ENCODE data around the gene LAMB3. TPM values are rescaled to one million over a fixed set of nuclear protein-coding genes. Genes with fewer than 3 reads are reported as not detected.
A peak's percentile ranks its signal among the peaks of the same experiment; 100 is the strongest.

The LAMB3 gene
- total RNA-seq, 1 experiment from 2014 or later: 473 TPM

- Histone ChIP-seq H3K4me1 (ENCODE audit: insufficient read depth, low read length) (no peaks in the 10 kb centered on the region), H3K79me2 (ENCODE audit: low read length) (no peaks in the 10 kb centered on the region; the same call in 1 of the 2 replicates), H3K9ac (ENCODE audit: low read length) (no peak overlapping the region), H3K9me2 (replicated peaks; ENCODE audit: low read length) (no peaks in the 10 kb centered on the region), H4K20me1 (ENCODE audit: low read length) (peaks cover 63% of the 10 kb centered on the region), H2AFZ (ENCODE audit: low read length) (no peak overlapping the region), H3K36me3 (ENCODE audit: low read depth, low read length) (peaks cover 98% of the 10 kb centered on the region), H3K9me3 (ENCODE audit: low read length) (no peaks in the 10 kb centered on the region), H3K4me3 (ENCODE audit: low read length) (no peak overlapping the region), H3K27me3 (ENCODE audit: low read length) (no peaks in the 10 kb centered on the region), H3K4me2 (ENCODE audit: low read length) (no peak overlapping the region), H3F3A (ENCODE audit: low read length, unreplicated experiment) (peaks cover 16% of the 10 kb centered on the region), H3K27ac (ENCODE audit: low read length) (no peak overlapping the region)
- POLR2A ChIA-PET (ENCODE audit: unreplicated experiment): no interaction called here
- TF ChIP-seq EZH2phosphoT487 (IDR thresholded peaks at IDR 0.05; ENCODE audit: borderline replicate concordance, low read length): no peak
- ATAC-seq (no peak), DNase-seq (no peak)
- intact Hi-C loops (cut with micrococcal nuclease): loop anchor here (5.0 kb wide), 1 partner anchor 122 kb away; no protein-coding TSS in a partner anchor
- BruUV-seq (replicated peaks): no TSS peak
- CTCF ChIA-PET: interaction anchor here (1.2 kb wide), 1 partner anchor 34 kb away, joined by 3 read pairs; no protein-coding TSS in a partner anchor
Observed at GRCh38 chr1:209624558-209625549, 27.4 kb downstream of the LAMB3 start.

- Histone ChIP-seq H3K4me1 (ENCODE audit: insufficient read depth, low read length) (no peaks in the 10 kb centered on the region), H3K27ac (ENCODE audit: low read length) (no peak overlapping the region), H2AFZ (ENCODE audit: low read length) (no peak overlapping the region), H3F3A (ENCODE audit: low read length, unreplicated experiment) (peaks cover 13% of the 10 kb centered on the region), H4K20me1 (ENCODE audit: low read length) (peaks cover 61% of the 10 kb centered on the region), H3K79me2 (ENCODE audit: low read length) (no peaks in the 10 kb centered on the region; the same call in 1 of the 2 replicates), H3K27me3 (ENCODE audit: low read length) (no peaks in the 10 kb centered on the region), H3K9ac (ENCODE audit: low read length) (no peak overlapping the region), H3K36me3 (ENCODE audit: low read depth, low read length) (peaks cover 100% of the 10 kb centered on the region), H3K9me3 (ENCODE audit: low read length) (no peaks in the 10 kb centered on the region), H3K9me2 (replicated peaks; ENCODE audit: low read length) (no peaks in the 10 kb centered on the region), H3K4me3 (ENCODE audit: low read length) (no peak overlapping the region), H3K4me2 (ENCODE audit: low read length) (no peak overlapping the region)
- ChIA-PET CTCF (interaction anchor here (1.2 kb wide), 1 partner anchor 32 kb away, joined by 3 read pairs; no protein-coding TSS in a partner anchor), POLR2A (ENCODE audit: unreplicated experiment) (no interaction called here)
- TF ChIP-seq CTCF (conservative IDR thresholded peaks at IDR 0.05; ENCODE audit: low read depth, low read length): no peak
- no peak for TF ChIP-seq EZH2phosphoT487 (IDR thresholded peaks at IDR 0.05; ENCODE audit: borderline replicate concordance, low read length)
- TF ChIP-seq EZH2 (IDR thresholded peaks at IDR 0.05; ENCODE audit: low read length, unreplicated experiment): no peak
- ATAC-seq (no peak), DNase-seq (no peak)
- intact Hi-C loops (cut with micrococcal nuclease): no loop called here
- BruUV-seq (replicated peaks): TSS peak; percentile 49
Observed at GRCh38 chr1:209622841-209623829, 29.1 kb downstream of the LAMB3 start.

Measured in PC-3 (cell line).